Activated CD8-positive, alpha-beta memory T cell treated with anti-CD3 and anti-CD28 coated beads for 48 hours (primary cell): ENCODE measurements around the gene DOK7.
A peak's percentile ranks its signal among the peaks of the same experiment; 100 is the strongest.
"Not testable (repeated sequence)": the region's sequence is repeated elsewhere in the genome, so short reads cannot be mapped to it uniquely, and the experiment has no call there.

Experiments used
- DNase-seq, 3 experiments: peaks; one replicate each; pipeline ENCODE4 v3.0.0-alpha.2; 2020; ENCODE audit warnings: low read depth in 2 of 3, low spot score in 2 of 3

Gene DOK7

DNA sequence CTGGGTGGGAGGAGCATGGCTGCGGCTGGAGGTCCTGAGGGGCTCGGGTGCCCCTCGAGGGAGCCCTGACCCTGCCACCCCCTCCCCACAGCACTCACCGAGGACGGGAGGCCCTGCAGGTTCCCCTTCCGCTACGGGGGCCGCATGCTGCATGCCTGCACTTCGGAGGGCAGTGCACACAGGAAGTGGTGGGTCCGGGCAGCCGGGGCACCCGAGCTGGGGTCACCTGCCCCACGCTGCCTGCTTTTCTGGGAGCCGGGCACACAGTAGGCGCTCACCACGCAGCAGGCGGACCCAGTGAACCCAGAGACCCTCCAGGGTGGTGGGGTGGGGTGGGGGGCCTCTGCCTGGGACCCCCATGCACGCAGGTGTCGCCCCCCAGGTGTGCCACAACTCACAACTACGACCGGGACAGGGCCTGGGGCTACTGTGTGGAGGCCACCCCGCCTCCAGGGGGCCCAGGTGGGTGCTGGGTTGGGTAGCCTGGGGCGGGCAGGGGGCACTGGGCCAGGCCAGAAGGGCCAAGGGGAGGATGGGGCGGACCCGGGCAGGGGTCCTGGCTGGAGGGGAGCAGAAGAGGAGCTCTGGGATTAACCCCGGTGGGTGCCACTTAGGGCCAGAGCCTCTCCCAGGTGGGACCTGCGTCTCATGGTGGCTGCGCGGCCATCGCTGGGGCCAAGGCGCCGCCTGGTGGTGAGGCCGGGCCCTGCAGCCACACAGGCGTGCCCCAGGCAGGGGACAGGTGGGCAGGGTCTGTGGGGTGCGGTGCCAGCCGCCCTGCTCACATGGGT is 20.0 kb upstream of the DOK7 start:
- DNase-seq: peak; percentile 41 to 66 (median 58)

DNA sequence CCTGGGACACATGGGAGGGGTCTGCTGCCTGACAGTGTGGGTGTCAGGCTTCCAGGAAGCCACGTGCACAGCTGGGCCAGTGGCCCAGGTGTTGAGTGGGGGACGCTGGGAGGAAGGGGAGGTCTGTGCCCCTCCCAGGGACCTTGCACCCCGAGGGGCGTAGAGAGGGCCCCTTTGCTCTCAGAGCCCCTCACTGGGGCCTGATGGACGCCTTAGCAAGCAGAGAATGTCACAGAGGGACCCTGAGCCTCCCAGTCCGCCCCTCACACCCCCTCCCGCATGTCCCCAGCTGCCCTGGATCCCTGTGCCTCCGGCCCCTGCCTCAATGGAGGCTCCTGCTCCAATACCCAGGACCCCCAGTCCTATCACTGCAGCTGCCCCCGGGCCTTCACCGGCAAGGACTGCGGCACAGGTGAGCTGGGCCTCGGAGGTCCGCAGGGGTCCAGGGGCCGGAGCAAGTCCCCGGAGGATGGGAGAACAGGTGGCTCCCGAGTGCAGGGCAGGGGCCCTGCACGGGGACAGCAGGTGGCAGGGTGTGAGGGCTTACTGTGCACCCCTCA is 19.3 kb upstream of the DOK7 start:
- no peak for DNase-seq

DNA sequence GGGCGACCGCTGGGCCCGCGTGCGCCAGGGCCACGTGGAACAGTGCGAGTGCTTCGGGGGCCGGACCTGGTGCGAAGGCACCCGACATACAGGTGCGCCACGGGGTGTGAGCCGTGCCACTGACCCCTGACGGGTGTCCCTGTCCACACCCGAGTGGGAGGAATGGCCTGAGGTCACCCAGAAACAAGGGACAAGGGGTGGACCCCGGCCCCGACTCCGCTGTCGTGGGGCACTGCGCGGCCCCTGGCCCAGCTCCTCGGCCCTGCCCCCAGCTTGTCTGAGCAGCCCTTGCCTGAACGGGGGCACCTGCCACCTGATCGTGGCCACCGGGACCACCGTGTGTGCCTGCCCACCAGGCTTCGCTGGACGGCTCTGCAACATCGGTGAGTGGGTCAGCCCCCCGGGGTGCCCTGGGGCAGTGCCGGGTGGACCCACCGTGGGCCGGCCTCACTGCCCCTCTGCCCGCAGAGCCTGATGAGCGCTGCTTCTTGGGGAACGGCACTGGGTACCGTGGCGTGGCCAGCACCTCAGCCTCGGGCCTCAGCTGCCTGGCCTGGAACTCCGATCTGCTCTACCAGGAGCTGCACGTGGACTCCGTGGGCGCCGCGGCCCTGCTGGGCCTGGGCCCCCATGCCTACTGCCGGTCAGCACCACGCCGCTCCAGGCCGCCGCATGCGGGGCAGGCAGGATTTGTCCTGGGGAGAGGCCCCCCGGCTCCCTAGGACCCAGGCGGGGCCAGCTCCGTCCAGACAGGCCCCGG is 18.6 kb upstream of the DOK7 start:
- no peak for DNase-seq

DNA sequence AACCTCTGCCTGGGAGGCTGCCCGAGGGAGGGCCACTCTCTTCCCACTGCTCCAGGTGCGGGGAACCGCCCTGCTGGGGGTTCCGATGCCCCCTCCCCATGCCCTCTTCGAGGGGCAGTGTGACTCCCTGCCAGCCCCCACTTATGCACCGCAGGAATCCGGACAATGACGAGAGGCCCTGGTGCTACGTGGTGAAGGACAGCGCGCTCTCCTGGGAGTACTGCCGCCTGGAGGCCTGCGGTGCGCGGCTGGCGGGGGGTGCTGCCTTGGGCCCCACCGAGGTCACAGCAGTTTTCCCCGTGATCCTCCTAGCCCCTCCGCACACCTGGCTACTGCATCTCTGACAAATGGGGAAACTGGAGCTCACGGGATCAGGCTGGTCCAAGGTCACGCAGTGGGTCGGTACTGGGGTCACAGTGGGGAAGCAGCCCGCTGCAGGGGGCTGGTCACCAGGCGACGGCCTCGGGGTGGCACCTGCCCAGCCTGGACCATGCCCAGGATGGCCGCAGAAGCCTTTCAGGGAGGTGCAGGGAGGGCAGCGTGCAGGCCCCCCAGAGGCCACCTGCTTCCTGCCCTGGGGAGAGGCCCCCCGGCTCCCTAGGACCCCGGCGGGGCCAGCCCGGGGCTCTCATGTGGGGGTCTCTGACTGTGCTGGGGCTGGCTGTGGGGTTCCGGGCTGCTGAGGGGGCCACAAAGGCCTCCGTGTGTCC is 17.8 kb upstream of the DOK7 start:
- DNase-seq: no peak

DNA sequence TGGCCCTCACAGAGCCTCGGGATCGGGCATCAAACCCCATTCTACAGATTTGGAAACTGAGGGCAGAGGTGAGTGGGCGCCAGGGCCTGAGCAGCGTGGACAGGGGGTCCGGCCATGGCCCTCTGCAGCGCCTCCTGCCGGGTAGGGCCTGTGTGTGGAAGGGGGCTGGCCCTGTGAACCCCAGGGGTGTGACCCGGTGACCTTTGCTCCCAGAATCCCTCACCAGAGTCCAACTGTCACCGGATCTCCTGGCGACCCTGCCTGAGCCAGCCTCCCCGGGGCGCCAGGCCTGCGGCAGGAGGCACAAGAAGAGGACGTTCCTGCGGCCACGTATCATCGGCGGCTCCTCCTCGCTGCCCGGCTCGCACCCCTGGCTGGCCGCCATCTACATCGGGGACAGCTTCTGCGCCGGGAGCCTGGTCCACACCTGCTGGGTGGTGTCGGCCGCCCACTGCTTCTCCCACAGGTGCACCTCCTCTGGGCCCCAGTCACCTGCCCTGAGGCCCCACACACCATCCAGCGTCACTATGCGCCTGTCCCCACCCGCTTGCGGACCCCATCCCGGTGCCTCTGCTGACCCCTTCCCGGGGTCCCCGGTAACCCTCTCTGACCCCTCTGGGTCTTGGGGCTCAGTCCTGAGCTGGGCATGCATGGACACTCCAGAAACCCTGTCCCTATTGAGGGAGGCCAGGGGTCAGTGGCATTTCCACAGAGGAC is 17.1 kb upstream of the DOK7 start:
- no peak for DNase-seq

DNA sequence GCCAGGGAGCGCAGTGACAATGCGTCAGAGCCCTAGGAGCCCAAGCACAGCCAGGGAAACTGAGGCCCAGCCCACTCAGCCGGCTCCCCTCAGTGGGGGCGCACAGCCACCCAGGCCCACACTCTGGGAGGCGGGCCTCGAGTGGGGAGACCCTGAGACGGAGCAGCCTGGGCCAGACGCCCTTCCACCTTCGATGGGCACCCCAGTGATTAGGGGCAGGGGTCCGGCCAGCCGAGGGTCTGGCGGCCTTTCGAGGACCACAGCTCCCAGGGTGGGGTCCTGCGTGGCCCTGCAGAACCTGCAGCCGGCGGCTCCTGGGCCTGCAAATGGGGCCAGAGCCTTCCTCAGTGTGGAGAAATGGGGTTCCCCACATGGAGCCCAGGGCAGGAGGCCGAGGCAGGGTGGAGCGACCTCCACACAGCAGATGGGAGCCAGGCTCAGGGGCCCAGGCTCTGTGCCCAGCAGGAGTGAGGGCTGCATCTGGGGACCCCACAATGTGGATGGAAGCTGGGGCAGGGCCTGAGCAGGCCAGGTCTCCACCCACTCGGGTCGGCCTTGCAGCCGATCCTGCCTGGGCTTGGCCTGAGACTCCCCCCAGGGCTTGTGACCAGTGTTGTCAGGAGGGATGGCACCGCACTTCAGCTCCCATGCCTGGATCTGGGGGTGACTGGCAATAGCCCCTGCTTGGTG is 16.3 kb upstream of the DOK7 start:
- DNase-seq: no peak

DNA sequence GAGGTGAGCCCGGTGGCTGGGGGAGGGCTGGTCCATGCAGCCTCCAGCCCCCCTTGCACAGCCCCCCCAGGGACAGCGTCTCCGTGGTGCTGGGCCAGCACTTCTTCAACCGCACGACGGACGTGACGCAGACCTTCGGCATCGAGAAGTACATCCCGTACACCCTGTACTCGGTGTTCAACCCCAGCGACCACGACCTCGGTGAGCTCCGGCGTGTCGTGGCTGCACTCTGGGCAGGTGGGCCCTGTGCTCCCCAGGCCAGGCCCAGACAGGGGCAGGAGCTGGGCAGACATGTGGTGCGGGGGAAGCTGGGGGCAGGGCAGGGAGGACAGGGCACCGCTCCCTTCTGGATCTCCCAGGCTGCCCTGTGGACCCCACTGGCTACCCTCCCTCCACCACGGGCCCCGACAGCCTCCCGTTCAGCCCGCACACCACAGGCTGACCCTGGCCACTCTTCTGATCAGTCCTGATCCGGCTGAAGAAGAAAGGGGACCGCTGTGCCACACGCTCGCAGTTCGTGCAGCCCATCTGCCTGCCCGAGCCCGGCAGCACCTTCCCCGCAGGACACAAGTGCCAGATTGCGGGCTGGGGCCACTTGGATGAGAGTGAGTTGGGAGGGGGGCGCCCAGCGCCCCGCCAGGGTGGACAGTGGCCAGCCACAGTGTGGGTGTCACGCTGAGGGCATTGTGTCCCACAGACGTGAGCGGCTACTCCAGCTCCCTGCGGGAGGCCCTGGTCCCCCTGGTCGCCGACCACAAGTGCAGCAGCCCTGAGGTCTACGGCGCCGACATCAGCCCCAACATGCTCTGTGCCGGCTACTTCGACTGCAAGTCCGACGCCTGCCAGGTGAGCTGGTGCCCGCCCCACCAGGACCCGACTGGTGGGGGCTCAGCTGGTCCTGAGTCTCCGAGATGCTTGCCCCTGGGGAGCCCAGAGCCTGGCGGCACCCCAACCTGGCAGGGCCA is 15.4 kb upstream of the DOK7 start:
- no peak for DNase-seq

DNA sequence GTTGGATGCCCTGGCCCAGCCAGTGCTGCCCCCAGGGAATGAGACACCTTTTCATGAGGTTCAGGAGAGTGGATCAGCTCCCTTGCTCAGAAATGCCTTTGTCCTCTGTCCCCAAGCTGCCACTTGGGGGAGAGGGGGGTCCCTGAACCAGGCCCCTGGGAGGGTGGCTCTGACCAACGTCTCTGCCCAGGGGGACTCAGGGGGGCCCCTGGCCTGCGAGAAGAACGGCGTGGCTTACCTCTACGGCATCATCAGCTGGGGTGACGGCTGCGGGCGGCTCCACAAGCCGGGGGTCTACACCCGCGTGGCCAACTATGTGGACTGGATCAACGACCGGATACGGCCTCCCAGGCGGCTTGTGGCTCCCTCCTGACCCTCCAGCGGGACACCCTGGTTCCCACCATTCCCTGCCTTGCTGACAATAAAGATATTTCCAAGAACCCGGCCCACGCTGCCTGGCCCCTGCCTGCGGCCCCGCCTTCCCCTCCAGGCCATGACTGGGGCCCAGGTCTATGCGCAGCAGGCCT is 14.0 kb upstream of the DOK7 start:
- no peak for DNase-seq

DNA sequence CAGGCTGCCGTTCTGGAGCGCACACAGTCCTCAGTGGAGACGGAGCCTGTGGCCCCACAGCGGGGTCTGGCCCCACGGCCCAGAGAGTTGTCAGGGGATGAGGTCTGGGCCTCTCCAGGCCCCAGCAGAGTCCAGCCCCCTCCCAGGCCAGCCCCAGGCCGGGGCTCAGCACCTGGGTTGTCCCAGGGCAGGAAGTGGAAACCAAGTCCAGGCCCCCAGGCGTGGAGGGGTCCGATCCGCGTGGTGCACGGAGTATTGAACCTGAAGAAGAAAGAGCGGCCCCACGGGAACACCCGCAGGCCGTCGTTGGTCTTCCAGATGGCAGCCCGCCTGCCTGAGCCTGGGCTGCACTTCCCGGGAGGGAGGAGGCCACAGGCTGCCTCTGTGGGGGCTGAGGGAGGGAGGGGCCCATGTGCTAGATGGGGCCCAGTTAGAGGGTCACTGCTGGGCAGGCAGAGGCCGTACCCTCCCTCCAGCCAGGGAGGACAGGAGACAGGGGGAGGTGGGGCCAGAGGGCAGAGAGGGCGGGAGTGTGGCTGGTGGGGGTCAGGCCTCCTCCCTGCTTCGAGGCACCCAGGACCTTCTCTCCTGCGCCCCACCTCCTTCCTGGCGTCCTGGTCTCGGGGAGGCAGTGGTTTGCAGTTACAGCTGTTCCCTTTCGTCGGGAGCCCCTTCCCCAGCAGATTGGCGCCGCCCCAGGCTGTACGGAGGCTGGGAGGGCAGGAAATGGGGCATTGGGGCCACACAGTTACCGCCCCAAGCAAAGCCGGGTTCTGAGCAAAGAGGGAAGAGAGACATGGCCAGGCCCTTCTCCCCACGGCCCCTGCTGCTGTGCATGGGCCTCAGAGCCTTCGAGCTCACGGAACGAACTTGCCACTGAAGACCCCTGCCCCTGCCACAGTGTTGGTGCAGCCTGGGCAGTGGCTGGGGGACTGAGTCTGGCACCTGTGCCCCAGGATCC is 13.3 kb upstream of the DOK7 start:
- DNase-seq: no peak

DNA sequence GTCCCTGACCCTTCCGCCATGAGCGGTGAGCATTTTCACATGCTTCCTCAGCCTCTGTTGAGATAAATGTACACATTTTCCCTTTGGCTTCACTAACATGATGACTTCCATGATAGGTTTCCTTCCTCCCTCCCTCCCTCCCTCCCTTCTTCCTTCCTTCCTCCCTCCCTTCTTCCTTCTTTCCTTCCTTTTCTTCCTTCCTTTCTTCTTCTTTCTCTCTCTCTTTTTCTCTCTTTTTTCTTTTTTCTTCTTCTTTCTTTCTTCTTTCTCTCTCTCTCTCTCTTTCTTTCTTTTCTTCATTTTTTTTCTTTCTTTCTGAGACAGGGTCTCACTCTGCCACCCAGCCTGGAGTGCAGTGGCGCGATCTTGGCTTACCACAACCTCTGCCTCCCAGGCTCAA is 12.5 kb upstream of the DOK7 start:
- DNase-seq: no peak

DNA sequence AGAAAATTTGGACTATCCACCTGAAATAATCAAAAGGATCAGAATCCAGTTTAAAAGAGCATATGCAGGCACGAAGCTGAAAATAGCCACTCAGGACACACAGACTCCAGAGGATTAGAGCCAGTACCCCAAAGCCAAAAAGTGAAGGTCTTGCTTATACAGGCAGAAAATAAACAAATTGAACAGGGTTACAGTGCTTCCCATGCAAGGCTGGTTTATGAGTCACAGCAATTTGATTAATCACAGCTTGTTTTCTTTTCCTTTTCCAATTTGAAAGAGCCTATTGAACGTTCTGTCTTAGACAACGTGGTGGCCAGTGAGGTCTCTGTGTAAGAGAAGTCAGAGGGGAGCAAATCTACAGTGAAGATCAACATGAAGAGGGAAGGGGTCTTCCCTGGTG is 11.2 kb upstream of the DOK7 start:
- no peak for DNase-seq

DNA sequence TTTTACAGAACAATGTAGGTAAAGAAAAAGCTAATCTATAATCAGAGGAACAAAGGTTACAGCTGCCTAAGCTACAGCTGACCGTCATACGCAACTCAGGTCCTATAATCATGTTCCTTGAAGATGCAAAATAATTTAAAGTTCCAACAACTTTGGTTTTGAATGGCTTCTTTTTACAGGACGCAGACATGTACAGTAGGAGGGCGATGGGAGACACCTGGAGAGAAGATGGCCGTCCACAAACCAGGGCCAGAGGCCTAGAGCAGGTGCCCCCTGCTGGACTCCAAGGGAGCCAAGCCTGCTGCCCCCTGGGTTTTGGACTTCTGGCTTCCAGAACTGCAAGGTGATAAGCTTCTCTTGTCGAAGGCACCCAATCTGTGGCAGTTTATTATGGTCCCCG is 10.7 kb upstream of the DOK7 start:
- no peak for DNase-seq

DNA sequence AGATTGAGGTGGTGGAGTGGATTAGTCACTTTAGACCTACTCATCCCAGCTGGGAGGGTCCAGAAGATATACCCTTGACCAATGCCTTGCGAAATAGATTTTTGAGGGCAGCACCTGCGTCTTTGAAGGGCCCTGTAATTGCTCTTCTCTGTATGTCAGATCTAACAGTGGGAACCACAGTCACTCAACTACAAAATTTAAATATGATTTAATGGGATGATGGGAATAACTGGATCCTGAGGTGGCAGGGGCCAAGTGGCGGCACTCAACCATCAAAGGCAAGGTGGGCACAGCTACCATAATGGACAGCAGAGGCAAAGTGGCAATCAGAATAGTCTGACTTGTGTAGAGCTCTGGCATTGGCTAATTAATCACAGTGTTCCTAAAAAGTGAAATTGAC is 7.5 kb upstream of the DOK7 start:
- not testable (repeated sequence) for DNase-seq

DNA sequence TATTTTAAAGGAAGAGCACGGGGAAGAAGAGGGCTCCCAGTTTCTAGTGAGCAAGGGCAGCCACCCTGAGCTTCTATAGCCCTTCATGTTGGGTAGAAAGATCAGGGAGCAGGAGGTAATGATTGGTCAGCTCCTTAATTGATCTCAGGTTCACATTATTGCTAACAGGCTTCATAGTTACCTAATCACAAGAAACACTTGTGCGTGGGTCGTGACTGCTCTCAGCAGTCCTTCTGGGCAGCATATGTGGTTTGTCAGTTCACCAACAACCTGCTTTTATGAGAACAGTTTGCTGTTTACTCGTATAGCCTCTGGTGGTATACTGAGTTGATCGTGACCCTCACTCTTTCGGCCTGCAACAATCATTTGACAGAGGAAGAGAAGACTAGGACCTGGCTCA is 4.7 kb upstream of the DOK7 start:
- DNase-seq: no peak

DNA sequence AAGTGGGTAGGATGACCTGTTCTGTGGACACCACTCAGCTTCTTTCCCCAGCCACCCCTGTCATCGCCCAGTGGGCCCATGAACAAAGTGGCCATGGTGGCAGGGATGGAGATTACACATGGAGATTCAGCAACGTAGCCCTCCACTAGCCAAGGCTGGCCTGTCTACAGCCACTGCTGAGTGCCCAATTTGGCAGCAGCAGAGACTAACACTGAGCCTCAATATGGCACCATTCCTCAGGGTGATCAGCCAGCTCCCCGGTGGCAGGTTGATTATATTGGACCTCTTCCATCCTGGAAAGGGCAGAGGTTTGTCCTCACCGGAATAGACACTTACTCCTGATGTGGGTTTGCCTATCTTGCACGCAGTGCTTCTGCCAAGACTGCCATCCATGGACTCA is 4.0 kb upstream of the DOK7 start:
- not testable (repeated sequence) for DNase-seq

DNA sequence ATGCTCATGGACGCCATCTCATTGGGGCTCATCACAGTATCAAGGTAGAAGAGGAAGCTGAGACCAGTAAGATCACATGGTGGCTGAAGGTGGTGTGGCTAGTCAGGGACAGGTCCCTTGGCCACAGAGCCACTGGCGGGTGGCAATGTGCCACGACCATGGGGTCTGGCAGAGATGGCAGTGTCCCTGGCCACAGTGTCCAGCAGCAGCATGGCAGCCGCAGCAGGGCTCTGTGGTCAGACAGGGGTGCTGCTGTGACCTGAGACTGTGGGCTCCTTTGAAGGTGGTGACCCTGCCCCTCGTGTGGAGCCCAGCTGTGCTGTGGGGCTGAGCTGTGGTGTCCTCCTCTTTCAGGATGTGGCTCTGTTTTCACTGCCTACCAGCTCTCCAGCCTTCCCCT is 2.2 kb upstream of the DOK7 start:
- DNase-seq: no peak

DNA sequence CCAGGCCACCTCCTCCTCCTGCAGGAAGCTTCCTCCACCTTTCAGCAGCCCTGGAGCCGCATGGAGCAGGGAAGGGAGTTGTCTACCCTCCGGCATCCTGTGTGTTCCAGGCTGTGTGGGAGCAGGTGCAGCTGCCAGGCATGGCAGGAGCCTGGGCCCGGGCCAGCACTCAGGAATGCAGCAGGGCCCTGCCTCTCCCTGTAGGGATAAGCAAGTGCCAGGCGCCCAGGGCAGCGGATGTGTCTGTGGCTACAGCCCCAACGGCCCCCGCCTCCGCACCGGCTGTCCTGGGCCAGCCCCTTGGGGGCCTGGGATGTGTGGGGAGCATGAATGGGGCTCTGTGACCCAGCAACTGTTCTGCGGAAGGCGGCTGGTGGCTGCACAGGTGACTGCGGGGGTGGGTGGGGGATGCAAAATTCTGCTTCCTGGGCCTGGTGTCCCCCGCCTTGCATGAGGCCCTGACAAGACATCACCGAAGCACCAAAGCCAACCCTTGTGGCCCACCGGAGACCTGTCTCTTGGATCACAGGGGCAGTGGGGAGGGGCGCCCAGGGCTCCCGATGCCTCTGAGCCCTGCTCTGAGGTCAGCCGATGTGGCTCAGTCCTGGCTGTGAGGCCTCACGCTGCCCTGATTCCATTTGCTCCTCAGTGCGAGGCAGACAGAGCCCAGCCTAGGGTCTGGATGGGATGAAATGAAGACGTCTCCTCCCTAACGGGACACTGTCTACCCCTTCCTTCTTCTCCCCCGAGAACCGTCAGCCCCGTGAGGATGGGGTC is 1.4 kb upstream of the DOK7 start:
- no peak for DNase-seq
